MM.1S (cell line): Measurements from ENCODE around the gene KCNK17.

ENCODE experiments used
- CTCF ChIP-seq: fragments of 300-600 bp; sonication (generic); IDR thresholded peaks from 2 replicates; pipeline ENCODE4 v1.5.1; 2016; ENCODE audit warnings: antibody characterized with exemption, low read length, mixed read lengths
- EZH2phosphoT487 ChIP-seq: fragments of 300-600 bp; sonication (generic); IDR thresholded peaks from 2 replicates; pipeline ENCODE4 v1.6.1; 2018; ENCODE audit warnings: antibody characterized with exemption, low read length

- TF ChIP-seq EZH2phosphoT487 = no peak
- no peak for TF ChIP-seq CTCF
These were observed 6.8 kb downstream of the KCNK17 start for GRCh38 chr6:39307462-39307861.
